HCT116 (cell line): ENCODE measurements around the gene SFXN2. TPM values are rescaled to one million over a fixed set of nuclear protein-coding genes. Genes with fewer than 3 reads are reported as not detected.

ENCODE experiments used
- ATAC-seq: fragments of 200-7000 bp; cut with Tn5 transposase; 2 replicates; pipeline ENCODE4 v1.9.1; 2020; ENCODE audit warnings: mild to moderate bottlenecking, moderate library complexity
- BruUV-seq: library from RNA; stranded (reverse); fragments of 400-500 nt; replicated peaks from 2 replicates; lab custom pipeline; 2021; lab: Mats Ljungman, UMichigan
- CTCF ChIA-PET: fragments of 300-600 bp; sonication (Branson Sonifier 250); formaldehyde crosslinking; loops from one replicate; lab custom pipeline; 2021; ENCODE audit warnings: antibody characterized with exemption; lab: Charles Lee
- POLR2A ChIA-PET: fragments of 300-600, 350-600 bp; sonication (Branson Sonifier 250); formaldehyde crosslinking; loops from one replicate; lab custom pipeline; 2021; ENCODE audit warnings: antibody characterized with exemption; lab: Charles Lee
- RAD21 ChIA-PET, 2 experiments: fragments of 300-600 bp; sonication (Branson Sonifier 250); formaldehyde crosslinking; loops; one replicate each; lab custom pipeline; 2023; ENCODE audit warnings: low total read pairs in 2 of 2; ENCODE audit not compliant: uncharacterized antibody in 2 of 2, unreplicated experiment in 2 of 2, low non-redundant PET in 1 of 2; lab: Charles Lee
- DNase-seq: peaks from one replicate; pipeline ENCODE4 v3.0.0-alpha.2; 2010; ENCODE audit warnings: low read depth, low spot score
- H2AFZ ChIP-seq: fragments of 200-600 bp; shearing (Covaris generic), sonication (generic); 2 replicates; pipeline ENCODE4 v1.6.1; 2017; ENCODE audit warnings: low read depth, mixed run types, mixed read lengths, antibody characterized with exemption, low read length; ENCODE audit not compliant: poor library complexity, severe bottlenecking
- H3K27ac ChIP-seq: 2 replicates; pipeline ENCODE4 v1.5.1; 2012; ENCODE audit warnings: low read depth, low read length
- H3K27me3 ChIP-seq: fragments of 200-600 bp; sonication (generic); 2 replicates; pipeline ENCODE4 v1.6.1; 2016; ENCODE audit warnings: mixed run types, low read length, mixed read lengths; ENCODE audit not compliant: insufficient read depth
- H3K36me3 ChIP-seq, 2 experiments: fragments of 200-500 bp in 1 of 2; fragments of 200-600 bp in 1 of 2; sonication (Bioruptor generic) in 1 of 2; sonication (generic) in 1 of 2; 2 replicates each; pipeline versions ENCODE4 v1.5.1 to v1.6.1; 2014 to 2016; ENCODE audit warnings: low read length in 2 of 2, inconsistent platforms in 1 of 2, mixed read lengths in 1 of 2, mixed run types in 1 of 2; ENCODE audit not compliant: insufficient read depth in 2 of 2, control insufficient read depth in 1 of 2
- H3K4me1 ChIP-seq, 2 experiments: fragments of 200-600 bp in 1 of 2; sonication (generic) in 1 of 2; 2 replicates each; pipeline versions ENCODE4 v1.5.1 to v1.6.1; 2012 to 2017; ENCODE audit warnings: low read length in 2 of 2, inconsistent platforms in 1 of 2, mild to moderate bottlenecking in 1 of 2, mixed read lengths in 1 of 2, mixed run types in 1 of 2, moderate library complexity in 1 of 2; ENCODE audit not compliant: insufficient read depth in 2 of 2, control insufficient read depth in 1 of 2
- H3K4me2 ChIP-seq: fragments of 200-600 bp; sonication (generic); 2 replicates; pipeline ENCODE4 v1.6.1; 2017; ENCODE audit warnings: mixed run types, low read length, mixed read lengths
- H3K4me3 ChIP-seq, 2 experiments: fragments of 200-600 bp in 1 of 2; sonication (generic) in 1 of 2; replicated peaks in 1 of 2; 2 replicates each; pipeline ENCODE4 v1.5.1; 2011 to 2016; ENCODE audit warnings: low read length in 2 of 2, control low read depth in 1 of 2, low read depth in 1 of 2, mild to moderate bottlenecking in 1 of 2, mixed read lengths in 1 of 2, mixed run types in 1 of 2
- H3K79me2 ChIP-seq: fragments of 200-600 bp; sonication (generic); 2 replicates; pipeline ENCODE4 v1.6.1; 2017; ENCODE audit warnings: mild to moderate bottlenecking, mixed run types, low read length, moderate library complexity, mixed read lengths; ENCODE audit not compliant: insufficient read depth
- H3K9ac ChIP-seq: fragments of 200-600 bp; sonication (generic); 2 replicates; pipeline ENCODE4 v1.6.1; 2016; ENCODE audit warnings: low read length, mixed read lengths
- H3K9me2 ChIP-seq: fragments of 200-600 bp; sonication (generic), shearing (Covaris generic); 2 replicates; pipeline ENCODE4 v1.6.1; 2017; ENCODE audit warnings: mixed run types, mild to moderate bottlenecking, moderate library complexity; ENCODE audit not compliant: insufficient read depth
- H3K9me3 ChIP-seq, 2 experiments: fragments of 200-500 bp in 1 of 2; fragments of 200-600 bp in 1 of 2; sonication (Bioruptor generic) in 1 of 2; sonication (generic) in 1 of 2; 2 replicates each; pipeline ENCODE4 v1.6.1; 2014 to 2017; ENCODE audit warnings: low read length in 2 of 2, mixed read lengths in 2 of 2, inconsistent platforms in 1 of 2, low read depth in 1 of 2, mild to moderate bottlenecking in 1 of 2, mixed run types in 1 of 2, moderate library complexity in 1 of 2; ENCODE audit not compliant: control insufficient read depth in 1 of 2, insufficient read depth in 1 of 2
- H4K20me1 ChIP-seq: fragments of 200-600 bp; sonication (generic), shearing (Covaris generic); 2 replicates; pipeline ENCODE4 v1.6.1; 2017; ENCODE audit warnings: mixed run types, mild to moderate bottlenecking, moderate library complexity; ENCODE audit not compliant: insufficient read depth
- CBX3 ChIP-seq: IDR thresholded peaks from 2 replicates; pipeline ENCODE4 v1.6.1; 2012; ENCODE audit warnings: low read depth
- CEBPB ChIP-seq: IDR thresholded peaks from 2 replicates; pipeline ENCODE4 v1.6.1; 2012; ENCODE audit warnings: low read depth
- EGR1 ChIP-seq: IDR thresholded peaks from 2 replicates; pipeline ENCODE4 v1.6.1; 2012; ENCODE audit warnings: low read depth
- EZH2 ChIP-seq: fragments of 200-600 bp; sonication (generic); IDR thresholded peaks from 2 replicates; pipeline ENCODE4 v1.6.1; 2017; ENCODE audit warnings: antibody characterized with exemption, mixed run types
- FOSL1 ChIP-seq: IDR thresholded peaks from 2 replicates; pipeline ENCODE4 v1.6.1; 2012; ENCODE audit warnings: low read depth
- POLR2AphosphoS5 ChIP-seq: IDR thresholded peaks from 2 replicates; pipeline ENCODE4 v1.6.1; 2011; ENCODE audit warnings: mild to moderate bottlenecking, low read depth, low read length, moderate library complexity
- RAD21 ChIP-seq: IDR thresholded peaks from 2 replicates; pipeline ENCODE4 v1.6.1; 2012; ENCODE audit warnings: low read depth, mild to moderate bottlenecking
- REST ChIP-seq: IDR thresholded peaks from 2 replicates; pipeline ENCODE4 v1.6.1; 2012; ENCODE audit warnings: low read depth
- SIN3A ChIP-seq: IDR thresholded peaks from 2 replicates; pipeline ENCODE4 v1.6.1; 2012; ENCODE audit warnings: low read depth
- SP1 ChIP-seq: IDR thresholded peaks from 2 replicates; pipeline ENCODE4 v1.6.1; 2012; ENCODE audit warnings: low read depth
- YY1 ChIP-seq: IDR thresholded peaks from 2 replicates; pipeline ENCODE4 v1.6.1; 2011; ENCODE audit warnings: low read length, low read depth, moderate library complexity, mild to moderate bottlenecking; ENCODE audit not compliant: insufficient replicate concordance; ENCODE audit errors: extremely low read depth
- ZNF274 ChIP-seq: fragments of 200-500 bp; sonication (Bioruptor generic); IDR thresholded peaks from 2 replicates; pipeline ENCODE4 v1.6.1; 2014; ENCODE audit warnings: mild to moderate bottlenecking, low read depth, low read length, inconsistent platforms
- intact Hi-C: fragments of 100-400 bp; cut with micrococcal nuclease; formaldehyde crosslinking; loops from 2 replicates; pipeline ENCODE4 v1.10.0; 2022
- total RNA-seq: library from RNA; stranded (reverse); gene quantifications from one replicate; pipeline ENCODE4 v1.2.1, GENCODE V29; 2021; ENCODE audit not compliant: unreplicated experiment
- TF ChIP-seq, protein P1 (sequence below), 3 experiments: fragments of 200-600 bp in 1 of 3; sonication (generic) in 1 of 3; IDR thresholded peaks in 2 of 3; conservative IDR thresholded peaks in 1 of 3; 2 replicates each; pipeline ENCODE4 v1.5.1; 2012 to 2017; ENCODE audit warnings: low read depth in 2 of 3, low read length in 2 of 3, antibody characterized with exemption in 1 of 3, borderline replicate concordance in 1 of 3, control low read depth in 1 of 3, mild to moderate bottlenecking in 1 of 3, mixed read lengths in 1 of 3, mixed run types in 1 of 3, moderate library complexity in 1 of 3; ENCODE audit not compliant: insufficient read depth in 1 of 3

Gene SFXN2
- total RNA-seq, 1 experiment from 2014 or later, result 22.9 TPM

- no peaks in the 10 kb centered on the region for H3K79me2 ChIP-seq
- H3K4me1 ChIP-seq, result peaks cover 5 to 10% of the 10 kb centered on the region in 2 experiments; a peak in 3 of 4 replicates
- ATAC-seq, result no peak
- intact Hi-C loops, result no loop called here
- no peak for DNase-seq
- no peaks in the 10 kb centered on the region for H4K20me1 ChIP-seq
- H3K4me2 ChIP-seq, result no peak overlapping the region
- ChIA-PET RAD21 (no interaction called here), POLR2A (interaction anchor here (1.8 kb wide), 1 partner anchor 37 kb away, joined by 5 read pairs; the partner anchor contains the start of genes ARL3 and SFXN2), CTCF (interaction anchor here (0.7 to 3.5 kb wide), 9 partner anchors 8 to 224 kb away, joined by 3 to 40 read pairs (median 6); partner anchors contain the start of genes ACTR1A, ARL3, SFXN2 and SUFU)
- no peaks in the 10 kb centered on the region for H3K9me2 ChIP-seq
- H2AFZ ChIP-seq, result no peak overlapping the region
- BruUV-seq, result no TSS peak
- H3K27ac ChIP-seq, result no peak overlapping the region
- no peak overlapping the region for H3K9ac ChIP-seq
- H3K27me3 ChIP-seq, result no peaks in the 10 kb centered on the region
- no peak overlapping the region for H3K4me3 ChIP-seq
- H3K9me3 ChIP-seq, result no peaks in the 10 kb centered on the region
- no peaks in the 10 kb centered on the region; a peak in 1 of 4 replicates for H3K36me3 ChIP-seq
- no peak for TF ChIP-seq YY1
- TF ChIP-seq, protein P1, sequence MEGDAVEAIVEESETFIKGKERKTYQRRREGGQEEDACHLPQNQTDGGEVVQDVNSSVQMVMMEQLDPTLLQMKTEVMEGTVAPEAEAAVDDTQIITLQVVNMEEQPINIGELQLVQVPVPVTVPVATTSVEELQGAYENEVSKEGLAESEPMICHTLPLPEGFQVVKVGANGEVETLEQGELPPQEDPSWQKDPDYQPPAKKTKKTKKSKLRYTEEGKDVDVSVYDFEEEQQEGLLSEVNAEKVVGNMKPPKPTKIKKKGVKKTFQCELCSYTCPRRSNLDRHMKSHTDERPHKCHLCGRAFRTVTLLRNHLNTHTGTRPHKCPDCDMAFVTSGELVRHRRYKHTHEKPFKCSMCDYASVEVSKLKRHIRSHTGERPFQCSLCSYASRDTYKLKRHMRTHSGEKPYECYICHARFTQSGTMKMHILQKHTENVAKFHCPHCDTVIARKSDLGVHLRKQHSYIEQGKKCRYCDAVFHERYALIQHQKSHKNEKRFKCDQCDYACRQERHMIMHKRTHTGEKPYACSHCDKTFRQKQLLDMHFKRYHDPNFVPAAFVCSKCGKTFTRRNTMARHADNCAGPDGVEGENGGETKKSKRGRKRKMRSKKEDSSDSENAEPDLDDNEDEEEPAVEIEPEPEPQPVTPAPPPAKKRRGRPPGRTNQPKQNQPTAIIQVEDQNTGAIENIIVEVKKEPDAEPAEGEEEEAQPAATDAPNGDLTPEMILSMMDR (IDR thresholded peaks at IDR 0.05 in 2 of 3, conservative IDR thresholded peaks at IDR 0.05 in 1 of 3; ENCODE audit: borderline replicate concordance in 1 of 3, insufficient read depth in 1 of 3, low read depth in 2 of 3, low read length in 2 of 3), result no peak
Measured at GRCh38 chr10:102677331-102678067, 36.9 kb upstream of the SFXN2 start.

GRCh38 chr10:102678068-102678400 is 36.4 kb upstream of the SFXN2 start:
- TF ChIP-seq YY1 (no peak), EZH2 (no peak), EGR1 (no peak), ZNF274 (no peak), RAD21 (no peak), CEBPB (no peak), REST (no peak), CBX3 (no peak), FOSL1 (no peak), SP1 (no peak), POLR2AphosphoS5 (no peak), SIN3A (no peak)
- ATAC-seq (no peak), DNase-seq (no peak)
- ChIA-PET RAD21 (no interaction called here), CTCF (interaction anchor here (0.7 to 3.5 kb wide), 10 partner anchors 9 to 223 kb away, joined by 3 to 40 read pairs (median 6); partner anchors contain the start of genes ACTR1A, ARL3, SFXN2 and SUFU), POLR2A (interaction anchor here (1.8 kb wide), 1 partner anchor 36 kb away, joined by 5 read pairs; the partner anchor contains the start of genes ARL3 and SFXN2)
- Histone ChIP-seq H3K27me3 (no peaks in the 10 kb centered on the region), H3K79me2 (no peaks in the 10 kb centered on the region), H3K9me3 (no peaks in the 10 kb centered on the region), H3K9me2 (no peaks in the 10 kb centered on the region), H3K27ac (no peak overlapping the region), H3K36me3 (no peaks in the 10 kb centered on the region; a peak in 1 of 4 replicates), H2AFZ (no peak overlapping the region), H3K4me3 (no peak overlapping the region), H4K20me1 (no peaks in the 10 kb centered on the region), H3K9ac (no peak overlapping the region), H3K4me1 (peaks cover 5 to 10% of the 10 kb centered on the region in 2 experiments; a peak in 3 of 4 replicates), H3K4me2 (no peak overlapping the region)
- no TSS peak for BruUV-seq
- intact Hi-C loops, result no loop called here
